HG03097 (cell line): ENCODE measurements around the gene KIF9.
A peak's percentile ranks its signal among the peaks of the same experiment; 100 is the strongest.
"Not testable (repeated sequence)": the region's sequence is repeated elsewhere in the genome, so short reads cannot be mapped to it uniquely, and the experiment has no call there.

Source experiments
- ATAC-seq: cut with Tn5 transposase; IDR thresholded peaks from one replicate; pipeline ENCODE4 v1.9.1; 2021; ENCODE audit not compliant: unreplicated experiment, low FRiP score

KIF9 gene, protein sequence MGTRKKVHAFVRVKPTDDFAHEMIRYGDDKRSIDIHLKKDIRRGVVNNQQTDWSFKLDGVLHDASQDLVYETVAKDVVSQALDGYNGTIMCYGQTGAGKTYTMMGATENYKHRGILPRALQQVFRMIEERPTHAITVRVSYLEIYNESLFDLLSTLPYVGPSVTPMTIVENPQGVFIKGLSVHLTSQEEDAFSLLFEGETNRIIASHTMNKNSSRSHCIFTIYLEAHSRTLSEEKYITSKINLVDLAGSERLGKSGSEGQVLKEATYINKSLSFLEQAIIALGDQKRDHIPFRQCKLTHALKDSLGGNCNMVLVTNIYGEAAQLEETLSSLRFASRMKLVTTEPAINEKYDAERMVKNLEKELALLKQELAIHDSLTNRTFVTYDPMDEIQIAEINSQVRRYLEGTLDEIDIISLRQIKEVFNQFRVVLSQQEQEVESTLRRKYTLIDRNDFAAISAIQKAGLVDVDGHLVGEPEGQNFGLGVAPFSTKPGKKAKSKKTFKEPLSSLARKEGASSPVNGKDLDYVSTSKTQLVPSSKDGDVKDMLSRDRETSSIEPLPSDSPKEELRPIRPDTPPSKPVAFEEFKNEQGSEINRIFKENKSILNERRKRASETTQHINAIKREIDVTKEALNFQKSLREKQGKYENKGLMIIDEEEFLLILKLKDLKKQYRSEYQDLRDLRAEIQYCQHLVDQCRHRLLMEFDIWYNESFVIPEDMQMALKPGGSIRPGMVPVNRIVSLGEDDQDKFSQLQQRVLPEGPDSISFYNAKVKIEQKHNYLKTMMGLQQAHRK

DNA sequence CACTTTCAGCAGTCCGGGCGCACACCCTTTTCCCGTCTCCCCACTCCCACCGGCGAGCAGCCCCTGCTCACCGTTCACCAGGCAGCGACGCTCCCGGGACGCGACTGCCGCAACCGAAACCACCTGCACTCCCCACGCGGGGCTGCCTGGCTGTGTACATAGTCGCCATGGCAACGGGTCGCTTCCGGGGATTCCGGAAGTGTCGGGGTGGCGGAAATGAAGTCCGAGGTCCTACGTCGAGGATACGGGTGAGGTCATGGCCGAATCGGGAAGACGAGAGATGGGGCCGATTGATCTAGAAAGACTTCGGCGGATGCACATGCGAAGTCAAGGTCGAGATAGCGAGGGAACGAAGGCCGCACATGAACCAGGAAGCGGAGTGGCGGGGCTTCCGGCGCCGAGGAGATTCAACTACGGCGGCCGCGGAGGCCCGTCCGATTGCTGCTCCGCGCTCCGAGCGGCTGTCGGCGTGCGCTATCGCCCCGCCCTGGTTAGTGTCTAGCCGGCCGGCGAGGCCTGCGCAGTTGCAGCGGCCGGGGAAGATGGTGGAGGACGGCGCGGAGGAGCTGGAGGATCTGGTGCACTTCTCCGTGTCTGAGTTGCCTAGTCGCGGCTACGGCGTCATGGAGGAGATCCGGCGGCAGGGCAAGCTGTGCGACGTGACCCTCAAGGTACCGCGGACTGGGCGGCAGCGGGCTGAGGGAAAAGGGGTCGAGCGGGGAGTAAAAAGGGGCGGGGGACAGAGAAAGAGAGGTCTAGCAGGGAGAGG, at the start of gene KIF9, which contains the start of gene KLHL18:
KIF9 (minus strand) TSS at position 376 of the 769 bp plus-strand sequence. CDS start 5,425 bp downstream, outside the sequence.
KLHL18 (plus strand) TSS at position 521 of the 769 bp plus-strand sequence; CDS start at position 543, 22 bp downstream.
- peak; percentile 64 for ATAC-seq

DNA sequence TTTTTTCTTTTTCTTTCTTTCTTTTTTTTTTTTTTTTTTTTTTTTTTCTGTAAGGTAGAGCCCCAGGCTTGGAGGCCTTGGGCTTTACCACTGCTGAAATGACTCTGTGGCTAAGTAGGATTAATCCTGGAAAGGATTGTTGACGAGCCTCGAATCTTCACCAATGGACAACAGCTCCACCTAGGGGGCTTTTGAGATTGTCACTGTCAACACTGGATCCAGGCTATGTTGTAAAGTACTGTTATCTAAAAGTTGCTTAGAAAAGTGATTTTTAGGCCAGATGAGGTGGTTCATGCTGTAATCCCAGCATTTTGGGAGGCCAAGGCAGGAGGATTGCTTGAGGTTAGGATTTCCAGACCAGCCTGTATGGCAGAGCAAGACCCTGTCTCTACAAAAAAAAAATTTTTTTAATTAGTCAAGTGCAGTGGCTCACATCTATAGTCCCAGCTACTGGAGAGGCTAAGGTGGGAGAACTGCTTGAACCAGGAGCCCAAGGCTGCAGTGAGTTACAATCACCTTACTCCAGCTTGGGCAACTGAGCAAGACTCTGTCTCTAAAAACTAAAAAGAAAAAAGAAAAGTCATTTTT, 41.8 kb upstream of the KIF9 start:
- no peak for ATAC-seq

DNA sequence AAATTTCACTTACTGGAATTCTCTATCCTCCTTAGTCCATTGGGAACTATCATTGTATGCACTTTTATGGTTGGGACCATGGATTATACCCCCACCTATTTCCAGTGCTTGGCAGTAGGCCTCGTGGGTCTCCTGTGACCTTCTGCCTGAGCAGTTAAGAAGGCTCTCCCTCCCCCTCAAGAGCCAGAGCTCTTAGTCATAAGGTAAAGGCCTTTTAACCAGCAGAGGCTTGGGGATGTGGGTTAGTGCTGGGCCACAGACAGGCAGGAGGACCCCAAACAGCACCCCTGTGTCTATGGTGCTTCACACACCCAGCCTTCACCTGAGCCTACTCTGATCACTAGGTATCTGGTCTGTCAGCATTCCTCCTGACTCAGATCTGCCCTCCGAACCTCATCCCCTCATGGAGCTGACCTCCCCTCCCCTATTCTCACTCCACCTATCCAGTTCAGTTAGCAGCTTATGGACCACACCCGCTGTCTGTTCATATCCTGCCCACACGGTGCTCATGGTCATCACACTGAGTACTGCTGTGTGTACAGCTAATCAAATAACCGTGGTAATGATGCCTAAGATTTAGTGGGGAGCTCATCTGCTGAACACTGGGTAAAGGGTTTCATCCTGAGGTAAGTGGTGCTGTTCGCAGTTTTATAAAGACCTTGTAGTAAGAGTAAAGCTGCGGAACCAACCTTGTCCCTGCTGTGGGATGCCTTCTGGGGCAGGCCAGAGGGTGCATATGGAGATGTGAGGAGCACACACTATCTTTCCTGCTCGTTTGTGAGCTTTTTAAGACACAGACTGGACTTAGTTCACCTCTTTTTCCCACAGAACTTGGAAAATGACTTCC, 41.1 kb upstream of the KIF9 start:
- ATAC-seq, result no peak

DNA sequence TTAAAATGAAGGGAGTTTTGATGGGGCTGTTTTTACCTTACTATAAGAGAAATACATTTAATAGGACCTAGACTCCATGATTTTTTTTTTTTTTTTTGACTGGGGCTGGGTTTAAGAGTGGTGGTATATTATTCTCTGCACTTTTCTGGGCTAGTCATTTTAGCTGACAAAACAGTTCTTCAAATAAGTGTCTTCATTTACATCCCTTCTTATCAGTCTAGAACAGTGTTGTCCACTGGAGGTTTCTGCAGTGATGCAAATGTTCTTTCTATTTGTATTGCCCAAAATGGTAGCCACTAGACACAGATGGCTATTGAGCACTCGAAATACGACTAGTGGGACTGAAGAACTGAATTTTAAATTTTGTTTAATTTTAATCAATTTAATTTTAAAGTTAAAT, 37.4 kb upstream of the KIF9 start:
- no peak for ATAC-seq

DNA sequence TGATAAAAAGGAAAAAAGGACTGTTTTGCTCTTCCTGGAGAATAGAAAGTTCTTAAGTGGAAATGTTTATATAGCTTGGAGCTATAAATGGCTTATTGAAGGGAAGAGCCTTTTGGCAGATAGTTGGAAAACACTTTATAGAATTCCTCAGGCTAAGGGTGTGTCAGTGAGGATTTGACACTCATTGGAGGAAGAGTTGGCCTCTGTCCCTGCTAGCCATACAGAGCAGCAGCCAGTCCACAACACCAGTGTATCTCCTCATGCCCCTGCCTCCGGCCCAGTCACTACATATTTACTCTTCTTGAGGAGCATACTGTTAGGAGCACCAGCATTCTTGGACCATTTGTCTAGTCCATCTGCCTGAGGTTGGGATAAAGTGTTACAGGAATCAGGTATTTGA, 36.3 kb upstream of the KIF9 start:
- ATAC-seq, result no peak

DNA sequence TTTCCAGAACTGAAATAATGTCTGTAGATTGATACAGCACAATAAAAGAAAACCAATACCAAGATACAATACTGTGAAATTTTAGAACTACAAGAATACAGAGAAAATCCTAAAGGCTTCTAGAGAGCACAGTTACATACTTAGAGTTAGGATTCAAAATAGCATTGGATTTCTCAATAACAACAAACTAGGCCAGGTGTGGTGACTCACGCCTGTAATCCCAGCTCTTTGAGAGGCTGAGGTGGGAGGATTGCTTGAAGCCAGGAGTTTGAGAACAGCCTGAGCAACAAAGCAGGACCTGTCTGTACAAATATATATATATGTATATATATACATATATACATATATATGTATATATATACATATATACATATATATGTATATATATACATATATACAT, 33.6 kb upstream of the KIF9 start:
- ATAC-seq, result not testable (repeated sequence)

DNA sequence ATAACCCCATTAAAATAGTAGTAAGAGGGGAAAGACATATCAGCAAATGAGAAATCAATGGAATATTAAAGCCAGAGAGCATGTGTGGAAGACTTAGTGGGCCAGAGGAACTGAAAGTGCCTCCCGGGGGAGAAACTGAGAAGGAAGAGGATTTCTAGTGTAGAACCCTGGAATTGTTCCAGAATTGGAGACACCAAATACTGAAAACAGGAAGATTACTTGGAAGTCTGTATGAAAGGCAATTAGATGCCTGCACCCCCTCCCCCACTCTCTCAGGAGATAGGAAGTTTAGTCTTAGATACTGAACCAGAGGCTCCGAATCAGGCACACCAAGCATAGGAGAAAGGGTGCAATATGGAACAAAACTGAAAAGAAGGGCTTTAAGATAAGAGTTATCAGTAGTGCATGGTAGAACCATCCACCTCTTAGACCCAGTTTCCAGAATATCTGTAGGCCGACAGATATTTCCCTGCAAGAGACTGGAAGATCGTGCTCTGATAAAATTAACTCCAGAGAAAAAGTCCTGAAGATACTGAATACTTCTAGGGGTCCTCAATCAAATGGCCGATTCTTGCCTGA, 32.6 kb upstream of the KIF9 start:
- no peak for ATAC-seq

DNA sequence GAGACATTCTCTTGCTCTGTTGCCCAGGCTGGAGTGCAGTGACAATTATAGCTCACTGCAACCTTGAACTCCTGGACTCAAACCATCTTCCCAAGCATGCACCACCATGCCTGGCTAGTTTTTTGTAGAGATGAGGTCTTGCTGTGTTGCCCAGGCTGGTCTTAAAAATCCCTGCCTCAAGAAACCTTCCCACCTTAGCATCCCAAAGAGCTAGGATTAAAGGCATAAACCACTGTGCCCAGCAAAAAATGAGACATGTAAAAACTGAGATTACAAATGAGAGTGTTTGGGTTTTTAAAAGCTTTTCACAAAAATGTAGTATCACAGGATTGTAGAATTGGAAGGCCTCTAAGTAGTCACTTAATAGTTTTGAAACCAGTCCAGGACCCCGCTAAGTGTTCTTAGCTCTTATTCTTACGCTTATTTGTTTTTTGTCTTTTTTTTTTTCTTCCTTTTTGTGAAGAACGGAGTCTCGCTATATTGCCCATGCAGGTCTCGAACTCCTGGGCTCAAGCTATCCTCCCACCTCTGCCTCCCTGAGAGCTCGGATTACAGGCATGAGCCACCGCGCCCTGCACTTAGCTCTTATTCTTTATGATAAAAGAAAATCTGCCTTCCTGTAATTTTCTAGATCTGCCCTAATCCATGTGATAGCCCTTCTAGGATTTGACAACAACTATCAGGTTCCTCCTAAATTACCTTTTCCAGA, 31.6 kb upstream of the KIF9 start:
- ATAC-seq, result no peak

DNA sequence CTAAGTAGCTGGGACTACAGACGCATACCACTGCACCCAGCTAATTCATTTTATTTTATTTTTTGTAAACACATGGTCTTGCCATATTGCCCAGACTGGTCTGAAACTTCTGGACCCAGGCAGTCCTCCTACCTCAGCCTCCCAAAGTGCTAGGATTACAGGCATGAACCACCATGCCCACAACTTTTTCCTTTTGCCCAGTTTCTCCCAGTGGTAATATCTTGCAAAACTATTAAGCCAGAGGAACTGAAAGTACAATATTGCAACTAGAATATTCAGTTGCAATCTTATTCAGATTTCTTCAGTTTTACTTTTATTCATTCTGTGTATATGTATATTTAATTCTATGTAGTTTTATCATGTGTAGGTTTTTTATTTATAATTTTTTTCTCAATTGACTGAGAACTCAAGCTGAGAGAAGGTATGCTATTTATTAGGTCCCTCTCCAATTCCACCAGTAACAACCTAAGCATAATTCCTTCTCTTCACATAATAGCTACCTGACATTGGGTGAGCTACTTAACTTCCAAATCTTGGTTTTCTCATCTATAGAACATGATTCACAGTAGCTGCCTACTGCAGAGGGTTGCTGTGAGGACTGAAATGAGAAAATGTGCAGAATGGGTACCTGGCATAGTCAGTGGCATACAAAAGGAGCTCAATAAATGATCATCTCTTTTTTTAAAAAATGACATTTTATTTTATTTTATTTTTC, 30.9 kb upstream of the KIF9 start:
- ATAC-seq, result no peak

DNA sequence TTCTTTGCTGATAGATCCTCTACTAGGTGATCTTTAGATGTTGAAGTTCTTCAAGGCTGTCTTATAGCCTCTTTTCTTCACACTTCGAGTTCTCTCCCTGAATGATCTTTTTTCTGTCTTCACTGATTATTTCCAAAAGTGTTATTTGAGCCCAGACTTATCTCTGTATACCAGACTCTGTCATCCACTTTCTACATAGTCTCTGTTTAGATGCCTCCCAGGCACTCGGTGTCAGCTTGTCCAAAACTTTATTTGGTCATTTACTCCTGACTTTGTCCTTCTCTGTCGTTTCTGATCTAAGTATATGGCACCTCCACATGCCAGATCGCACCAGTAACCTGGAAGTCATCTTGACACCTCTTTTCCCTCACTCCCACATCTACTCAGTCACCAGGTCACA, 27.8 kb upstream of the KIF9 start:
- ATAC-seq, result no peak

DNA sequence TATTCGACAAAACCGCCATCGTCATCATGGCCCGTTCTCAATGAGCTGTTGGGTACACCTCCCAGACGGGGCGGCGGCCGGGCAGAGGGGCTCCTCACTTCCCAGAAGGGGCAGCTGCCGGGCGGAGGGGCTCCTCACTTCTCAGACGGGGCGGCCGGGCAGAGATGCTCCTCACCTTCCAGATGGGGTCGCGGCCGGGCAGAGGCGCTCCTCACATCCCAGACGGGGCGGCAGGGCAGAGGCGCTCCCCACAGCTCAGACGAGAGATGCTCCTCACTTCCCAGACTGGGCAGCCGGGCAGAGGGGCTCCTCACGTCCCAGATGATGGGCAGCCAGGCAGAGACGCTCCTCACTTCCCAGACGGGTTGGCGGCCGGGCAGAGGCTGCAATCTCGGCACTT, 26.6 kb upstream of the KIF9 start:
- ATAC-seq, result not testable (repeated sequence)

DNA sequence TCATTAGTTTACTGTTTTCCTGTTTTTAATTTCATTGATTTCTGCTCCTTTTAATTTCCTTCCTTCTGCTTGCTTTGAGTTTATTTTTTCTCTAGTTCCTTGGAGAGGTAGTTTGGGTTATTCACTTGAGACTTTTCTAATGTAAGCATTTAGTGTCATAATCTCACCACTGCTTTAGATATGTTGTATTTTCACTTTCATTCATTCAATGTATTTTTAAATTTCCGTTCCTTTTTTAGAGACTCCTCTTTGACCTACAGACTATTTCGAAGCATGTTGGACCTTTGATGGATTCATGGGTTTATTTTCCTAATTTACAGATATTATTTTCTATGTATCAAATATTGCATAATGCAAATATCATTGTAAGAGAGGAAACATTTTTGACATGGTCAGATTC, 23.4 kb upstream of the KIF9 start:
- ATAC-seq, result no peak

DNA sequence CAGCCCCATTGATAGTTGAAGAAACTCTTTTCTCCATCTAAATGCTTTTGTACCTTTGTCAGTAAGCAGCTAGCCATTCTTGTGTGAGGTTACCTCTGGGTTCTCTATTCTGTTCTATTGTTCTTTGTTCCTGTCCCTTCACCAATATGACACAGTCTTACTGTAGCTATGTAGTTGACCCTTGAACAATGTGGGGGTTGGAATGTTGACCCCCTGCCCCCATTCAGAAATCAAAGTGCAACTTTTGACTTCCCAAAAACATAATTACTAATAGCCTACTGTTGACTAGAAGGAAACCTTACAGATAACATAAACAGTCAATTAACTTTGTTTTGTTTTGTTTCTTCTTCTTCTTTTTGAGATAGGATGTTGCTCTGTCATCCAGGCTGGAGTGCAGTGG, 18.9 kb upstream of the KIF9 start:
- ATAC-seq, result no peak

DNA sequence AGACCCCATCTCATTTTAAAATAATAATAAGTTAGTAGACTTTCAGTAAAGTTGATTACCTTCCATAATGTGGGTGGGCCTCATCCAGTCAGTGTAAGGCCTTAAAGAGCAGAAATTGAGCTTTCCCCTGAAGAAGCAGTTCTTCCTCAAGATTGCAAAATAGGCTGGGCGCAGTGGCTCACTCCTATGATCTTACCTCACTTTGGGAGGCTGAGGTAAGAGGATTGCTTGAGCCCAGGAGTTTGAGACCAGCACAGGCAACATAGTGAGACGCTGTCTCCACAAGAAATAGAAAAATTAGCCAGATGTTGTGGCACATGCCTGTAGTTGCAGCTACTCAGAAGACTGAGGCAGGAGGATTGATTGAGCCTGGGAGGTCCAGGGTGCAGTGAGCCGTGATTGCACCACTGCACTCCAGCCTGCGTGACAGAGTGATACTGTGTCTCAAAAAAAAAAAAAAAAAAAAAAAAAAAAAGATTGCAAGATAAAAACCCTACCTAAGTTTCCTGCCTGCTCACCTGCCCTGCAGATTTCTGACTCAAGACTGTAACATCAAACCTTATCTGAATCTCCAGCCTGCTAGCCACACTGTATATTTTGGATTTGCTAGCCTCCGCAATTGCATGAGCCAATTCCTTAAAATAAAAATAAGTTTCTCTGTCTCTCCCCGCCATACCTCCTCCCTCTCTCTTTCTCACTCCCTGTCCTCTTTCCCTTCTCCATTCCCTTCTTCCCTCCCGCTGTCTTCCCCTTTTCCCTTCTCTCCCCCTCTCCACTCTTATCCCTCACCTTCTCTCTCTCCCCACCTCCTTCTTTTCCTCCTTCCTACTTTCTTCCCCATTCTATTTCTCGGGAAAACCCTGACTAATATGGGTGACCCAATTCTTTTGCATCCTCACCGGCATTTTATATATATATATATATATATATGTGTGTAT, 17.1 kb upstream of the KIF9 start:
- ATAC-seq, result no peak

DNA sequence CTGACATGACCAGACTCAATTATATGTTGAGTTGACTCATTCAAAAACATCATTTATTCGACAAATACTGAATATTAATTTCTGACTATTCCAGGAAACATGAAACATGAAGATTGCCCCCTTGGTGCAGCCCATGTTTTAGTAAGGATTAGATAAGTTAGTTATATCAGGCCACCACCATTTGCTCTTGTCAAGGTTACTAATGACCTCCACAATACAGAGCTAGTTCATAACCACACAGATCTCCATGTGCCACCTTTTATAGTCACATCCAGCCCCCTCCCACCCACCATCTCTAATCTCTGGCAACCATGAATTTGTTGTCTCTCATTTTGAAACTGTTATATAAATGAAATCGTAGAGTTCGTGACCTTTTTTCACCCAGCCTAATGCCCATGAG, 15.8 kb upstream of the KIF9 start:
- ATAC-seq, result no peak

DNA sequence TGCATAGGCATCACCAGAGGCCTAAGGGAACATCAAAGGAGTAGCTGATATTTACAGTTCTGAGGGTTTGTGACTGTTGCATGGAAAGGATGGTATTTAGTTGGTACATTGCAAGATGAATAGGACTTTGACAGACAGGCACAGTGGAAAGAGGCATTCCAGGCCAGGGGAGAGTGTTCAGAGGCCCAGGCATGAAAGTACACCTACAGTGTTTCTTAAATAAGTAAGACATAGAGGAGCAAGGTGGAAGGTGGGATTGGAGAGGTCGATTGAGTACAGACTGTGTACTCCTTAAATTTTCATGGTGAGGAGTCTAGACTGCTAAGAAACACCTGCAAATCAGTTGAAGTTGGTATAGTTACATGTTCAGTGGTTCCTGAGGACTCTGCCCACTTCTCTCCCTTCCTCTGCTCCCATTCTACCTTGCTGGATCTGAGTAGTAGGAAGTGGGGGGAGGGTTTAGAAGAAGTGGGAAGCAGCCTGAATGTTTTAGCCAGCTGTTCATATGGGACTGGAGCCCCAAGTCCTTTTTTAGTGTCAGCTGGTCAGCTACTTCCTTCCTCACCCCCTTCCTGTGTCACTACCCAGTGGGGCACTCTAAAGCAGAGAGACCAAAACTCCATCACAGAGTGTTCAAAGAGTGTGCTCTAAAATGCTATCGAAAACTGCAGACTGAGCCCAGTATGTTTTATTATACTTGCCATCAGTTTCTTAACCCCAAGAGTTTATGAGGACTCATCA, 14.1 kb upstream of the KIF9 start:
- no peak for ATAC-seq
